Ishikawa (cell line): ENCODE data around the gene TAS2R8.

Experiments
- CREB1 ChIP-seq: IDR thresholded peaks from 2 replicates; pipeline ENCODE4 v1.6.1; 2012; ENCODE audit warnings: low read depth
- TAF1 ChIP-seq: IDR thresholded peaks from 2 replicates; pipeline ENCODE4 v1.6.1; 2012; ENCODE audit warnings: low read depth, mild to moderate bottlenecking

DNA sequence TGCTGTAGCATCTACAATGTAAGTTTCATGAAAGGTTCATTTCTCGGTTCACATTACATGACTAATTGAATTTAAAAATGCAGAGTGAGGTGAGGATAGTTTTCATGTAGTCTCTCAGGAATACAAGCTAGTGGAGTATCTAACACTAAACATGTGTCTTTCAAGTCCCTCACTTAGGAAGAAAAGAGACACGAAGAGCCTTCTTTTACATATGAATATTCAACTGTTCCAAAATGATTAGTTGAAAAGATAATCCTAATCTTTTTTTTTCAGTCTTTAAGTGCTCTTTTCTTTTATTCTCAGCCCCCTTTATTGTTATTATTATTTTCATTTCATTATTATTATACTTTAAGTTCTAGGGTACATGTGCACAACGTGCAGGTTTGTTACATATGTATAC lies 31.4 kb upstream of the TAS2R8 start:
- TF ChIP-seq TAF1 (no peak), CREB1 (no peak)
